CD4-positive, alpha-beta T cell (primary cell): ENCODE measurements around the gene DHRSX. TPM values are rescaled to one million over a fixed set of nuclear protein-coding genes. Genes with fewer than 3 reads are reported as not detected.
"Not testable (repeated sequence)": the region's sequence is repeated elsewhere in the genome, so short reads cannot be mapped to it uniquely, and the experiment has no call there.

ENCODE experiments used
- ATAC-seq: fragments of 200-7000 bp; cut with Tn5 transposase; one replicate; pipeline ENCODE4 v1.10.0; 2022; ENCODE audit warnings: mild to moderate bottlenecking; ENCODE audit not compliant: poor library complexity
- CTCF ChIA-PET: fragments of 350-600 bp; sonication (Branson Sonifier 250); formaldehyde crosslinking; loops from one replicate; lab custom pipeline; 2021; ENCODE audit warnings: antibody characterized with exemption, inconsistent platforms; lab: Charles Lee
- POLR2A ChIA-PET: fragments of 350-600 bp; sonication (Branson Sonifier 250); formaldehyde crosslinking; loops from one replicate; lab custom pipeline; 2021; ENCODE audit warnings: antibody characterized with exemption, inconsistent platforms; lab: Charles Lee
- DNase-seq, 14 experiments: peaks; one replicate each; pipeline ENCODE4 v3.0.0-alpha.2; 2013 to 2020; ENCODE audit warnings: mixed read lengths in 2 of 14
- H3K27ac ChIP-seq, 2 donors: one replicate each; pipeline versions ENCODE4 v1.5.1 to v1.7.0; 2013; ENCODE audit warnings: low read length in 2 of 2, low read depth in 1 of 2, mild to moderate bottlenecking in 1 of 2
- H3K27me3 ChIP-seq, 2 experiments: 1 replicate in 1 of 2; 2 replicates in 1 of 2; pipeline versions ENCODE4 v1.6.1 to v1.7.0; 2013; ENCODE audit warnings: low read length in 2 of 2, control low read depth in 1 of 2, mild to moderate bottlenecking in 1 of 2, moderate library complexity in 1 of 2; ENCODE audit not compliant: insufficient read depth in 2 of 2, control insufficient read depth in 1 of 2
- H3K36me3 ChIP-seq: one replicate; pipeline ENCODE4 v1.6.1; 2013; ENCODE audit warnings: low read length, control low read depth; ENCODE audit not compliant: insufficient read depth
- H3K4me1 ChIP-seq: one replicate; pipeline ENCODE4 v1.6.1; 2013; ENCODE audit warnings: low read length, control low read depth; ENCODE audit not compliant: insufficient read depth
- H3K4me3 ChIP-seq: one replicate; pipeline ENCODE4 v1.5.1; 2013; ENCODE audit warnings: mild to moderate bottlenecking, low read length, moderate library complexity
- H3K9me3 ChIP-seq, 2 experiments: 1 replicate in 1 of 2; 2 replicates in 1 of 2; pipeline versions ENCODE4 v1.6.1 to v1.7.0; 2013; ENCODE audit warnings: low read length in 2 of 2, mild to moderate bottlenecking in 2 of 2, control low read depth in 1 of 2, moderate library complexity in 1 of 2; ENCODE audit not compliant: control insufficient read depth in 1 of 2, insufficient read depth in 1 of 2
- H3K27ac Mint-ChIP-seq: one replicate; pipeline ENCODE4 v1.8.0; 2020; ENCODE audit warnings: mixed read lengths
- H3K27me3 Mint-ChIP-seq: one replicate; pipeline ENCODE4 v1.8.0; 2021; ENCODE audit warnings: mixed read lengths
- H3K36me3 Mint-ChIP-seq: one replicate; pipeline ENCODE4 v1.8.0; 2021; ENCODE audit warnings: low read depth, mixed read lengths
- H3K4me1 Mint-ChIP-seq: one replicate; pipeline ENCODE4 v1.8.0; 2021; ENCODE audit warnings: low read depth, mixed read lengths
- H3K4me3 Mint-ChIP-seq: one replicate; pipeline ENCODE4 v1.8.0; 2020; ENCODE audit warnings: mild to moderate bottlenecking, mixed read lengths
- H3K9me3 Mint-ChIP-seq: one replicate; pipeline ENCODE4 v1.8.0; 2020; ENCODE audit warnings: mixed read lengths
- CTCF ChIP-seq: fragments of 200-600 bp; IDR thresholded peaks from one replicate; pipeline ENCODE4 v1.8.0; 2022; ENCODE audit warnings: antibody characterized with exemption, mild to moderate bottlenecking
- intact Hi-C, 2 experiments: fragments of 100-400 bp; cut with DNase I in 1 of 2; cut with micrococcal nuclease in 1 of 2; formaldehyde crosslinking; loops; one replicate each; pipeline versions ENCODE4 v1.15.1 to v1.9.0; 2023 to 2025; cut with DNase I, micrococcal nuclease
- total RNA-seq, 174 experiments: library from RNA in 2 of 174; stranded (reverse) in 2 of 174; gene quantifications; one replicate each; pipeline ENCODE4 v1.2.3 and lab custom pipeline; 2021 to 2026

Gene DHRSX
- total RNA-seq, 2 experiments from 2014 or later: 12.1 to 13.9 TPM

- H3K27me3 Mint-ChIP-seq: no peaks in the 10 kb centered on the region
- H3K27ac Mint-ChIP-seq: no peak overlapping the region
- no peak overlapping the region for H3K4me3 Mint-ChIP-seq
- ATAC-seq (no peak), DNase-seq (no peak)
- intact Hi-C loops: no loop called here
- H3K36me3 ChIP-seq: no peaks in the 10 kb centered on the region
- POLR2A ChIA-PET: no interaction called here
- H3K4me3 ChIP-seq: no peak overlapping the region
- no peaks in the 10 kb centered on the region for H3K9me3 ChIP-seq
- CTCF ChIA-PET: no interaction called here
- no peaks in the 10 kb centered on the region for H3K4me1 ChIP-seq
- no peaks in the 10 kb centered on the region for H3K27me3 ChIP-seq
- no peaks in the 10 kb centered on the region for H3K9me3 Mint-ChIP-seq
- peaks cover 8% of the 10 kb centered on the region for H3K36me3 Mint-ChIP-seq
- H3K27ac ChIP-seq: no peak overlapping the region
- peaks cover 4% of the 10 kb centered on the region for H3K4me1 Mint-ChIP-seq
- TF ChIP-seq CTCF: no peak
Measured at GRCh38 chrX:2462074-2462473, 38.7 kb downstream of the DHRSX start.

- Mint-ChIP-seq H3K36me3 (peaks cover 8% of the 10 kb centered on the region), H3K27me3 (no peaks in the 10 kb centered on the region), H3K4me1 (peaks cover 6% of the 10 kb centered on the region), H3K27ac (no peak overlapping the region), H3K4me3 (no peak overlapping the region), H3K9me3 (no peaks in the 10 kb centered on the region)
- CTCF ChIA-PET: no interaction called here
- H3K27ac ChIP-seq: no peak overlapping the region
- H3K36me3 ChIP-seq: no peaks in the 10 kb centered on the region
- no peak for TF ChIP-seq CTCF
- H3K27me3 ChIP-seq: no peaks in the 10 kb centered on the region
- intact Hi-C loops: no loop called here
- DNase-seq: no peak
- ATAC-seq: no peak
- no peak overlapping the region for H3K4me3 ChIP-seq
- H3K4me1 ChIP-seq: no peaks in the 10 kb centered on the region
- H3K9me3 ChIP-seq: no peaks in the 10 kb centered on the region
- POLR2A ChIA-PET: no interaction called here
Measured at GRCh38 chrX:2461711-2462016, 39.1 kb downstream of the DHRSX start.

GRCh38 chrX:2460821-2461710 is 39.7 kb downstream of the DHRSX start:
- H3K4me1 ChIP-seq, intact Hi-C loops, ATAC-seq, H3K4me3 ChIP-seq, H3K27ac ChIP-seq, H3K27me3 Mint-ChIP-seq, DNase-seq, H3K27ac Mint-ChIP-seq, POLR2A ChIA-PET, H3K27me3 ChIP-seq, H3K9me3 ChIP-seq, CTCF ChIA-PET, H3K36me3 ChIP-seq, H3K9me3 Mint-ChIP-seq, H3K4me3 Mint-ChIP-seq: not testable (repeated sequence)
- H3K4me1 Mint-ChIP-seq: peaks cover 12% of the 10 kb centered on the region
- H3K36me3 Mint-ChIP-seq: peaks cover 11% of the 10 kb centered on the region

GRCh38 chrX:2460048-2460447 is 40.7 kb downstream of the DHRSX start:
- H3K27ac ChIP-seq, H3K9me3 Mint-ChIP-seq, H3K27me3 ChIP-seq, H3K4me3 Mint-ChIP-seq, H3K4me3 ChIP-seq, CTCF ChIA-PET, H3K4me1 ChIP-seq, ATAC-seq, H3K27me3 Mint-ChIP-seq, POLR2A ChIA-PET, H3K36me3 ChIP-seq, H3K9me3 ChIP-seq, intact Hi-C loops, DNase-seq, H3K27ac Mint-ChIP-seq: not testable (repeated sequence)
- H3K36me3 Mint-ChIP-seq: peaks cover 14% of the 10 kb centered on the region
- H3K4me1 Mint-ChIP-seq: peaks cover 15% of the 10 kb centered on the region
